Stimulated activated naive CD4-positive, alpha-beta T cell treated with Interleukin-2 at 50 U/mL for 16 hours (primary cell): Measurements from ENCODE around the gene ZNF331.

Experiments used
- DNase-seq: peaks from one replicate; lab custom pipeline; 2025; lab: John Stamatoyannopoulos, UW

Gene ZNF331

DNA sequence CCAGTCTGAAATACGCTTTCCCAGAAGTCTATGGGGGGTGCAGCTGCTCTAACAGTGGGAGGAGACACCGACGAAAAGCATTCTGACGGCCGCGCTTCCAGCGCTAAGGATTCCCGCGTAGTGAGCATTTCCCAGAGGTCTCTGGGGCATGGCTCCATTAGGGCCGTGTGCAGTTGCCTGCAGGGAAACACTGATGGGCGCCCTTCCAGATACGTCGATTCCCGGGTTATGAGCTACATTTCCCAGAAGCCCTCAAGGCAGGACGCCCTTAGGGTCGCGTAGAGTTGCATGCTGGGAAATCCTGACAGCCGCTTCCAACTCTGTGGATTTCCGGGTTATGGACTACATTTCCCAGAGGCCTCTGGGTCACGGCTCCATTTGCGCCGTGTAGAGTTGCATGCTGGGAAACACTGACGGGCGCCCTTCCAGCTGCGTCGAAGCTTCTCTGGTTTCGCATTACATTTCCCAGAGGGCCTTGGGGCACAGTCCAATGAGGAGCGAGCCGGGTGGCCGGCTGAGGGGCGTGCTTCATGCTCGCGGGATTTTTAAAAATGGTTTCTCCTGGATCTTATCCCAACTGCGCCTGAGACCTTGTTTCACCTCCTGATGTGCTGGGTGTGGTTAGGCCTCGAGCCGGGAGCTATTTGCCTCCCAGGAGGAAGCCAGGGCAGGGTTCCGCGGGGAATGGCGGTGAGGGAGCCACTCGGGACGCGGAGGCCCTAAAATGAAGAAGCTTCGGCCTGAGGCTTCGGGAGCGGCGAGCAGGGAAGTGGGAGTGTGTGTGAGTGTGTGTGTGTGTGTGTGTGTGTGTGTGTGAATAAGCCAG, 17.2 kb upstream of the ZNF331 start:
- peak; percentile 89 for DNase-seq

DNA sequence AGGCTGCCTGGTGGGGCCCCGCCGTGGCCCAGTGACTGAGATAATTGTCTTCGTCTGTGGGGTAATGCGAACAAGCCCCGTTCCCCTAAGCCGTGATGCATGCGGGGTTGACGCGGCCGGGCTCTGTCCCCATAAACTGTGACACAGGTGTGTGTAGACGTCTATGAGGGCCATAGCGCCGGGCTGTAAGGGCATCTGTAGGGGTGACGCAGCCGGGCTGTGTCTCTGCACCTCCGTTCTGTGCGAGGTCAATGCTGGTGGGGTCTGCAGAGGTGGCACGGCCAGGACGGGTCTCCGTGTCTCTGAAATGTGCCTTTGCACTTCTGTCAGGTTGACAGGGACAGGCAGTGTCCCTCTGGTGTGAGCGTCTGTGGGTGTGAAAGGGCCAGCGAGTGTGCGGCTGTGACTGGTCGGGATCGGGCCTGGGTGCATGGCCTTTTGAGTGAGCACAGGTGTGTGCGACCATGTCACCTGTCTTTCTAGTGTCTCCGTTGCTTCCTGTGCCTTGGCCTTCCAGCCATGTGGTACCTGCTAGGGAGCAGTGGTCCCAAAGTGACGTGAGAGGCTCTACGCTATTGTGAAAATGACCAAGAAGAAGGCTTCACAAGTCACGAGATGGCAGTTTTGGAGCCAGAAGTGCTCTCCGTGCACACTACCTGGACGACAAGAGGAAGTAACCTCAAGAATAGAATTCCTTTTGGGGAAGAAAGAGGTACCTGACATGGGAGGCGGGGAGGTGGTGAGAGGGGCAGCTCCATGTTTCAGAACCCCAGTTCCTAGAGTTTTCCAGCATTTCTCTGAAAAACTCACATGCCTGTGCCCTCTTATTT, 16.4 kb upstream of the ZNF331 start:
- DNase-seq, result no peak

DNA sequence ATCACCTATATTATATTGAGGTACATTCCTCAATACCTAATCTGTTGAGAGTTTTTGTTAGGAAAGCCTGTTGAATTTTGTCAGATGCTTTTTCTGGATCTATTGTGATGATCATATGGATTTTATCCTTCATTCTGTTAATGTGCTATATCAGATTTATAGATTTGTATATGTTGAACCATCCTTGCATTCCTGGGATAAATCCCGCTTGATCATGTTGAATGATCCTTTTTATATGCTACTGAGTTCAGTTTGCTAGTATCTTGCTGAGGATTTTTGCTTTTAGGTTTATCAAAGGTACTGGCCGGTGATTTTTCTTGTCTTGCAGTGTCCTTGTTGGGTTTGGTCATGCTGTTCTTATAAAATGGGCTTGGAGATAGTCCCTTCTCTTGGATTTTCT, 12.0 kb upstream of the ZNF331 start:
- no peak for DNase-seq

DNA sequence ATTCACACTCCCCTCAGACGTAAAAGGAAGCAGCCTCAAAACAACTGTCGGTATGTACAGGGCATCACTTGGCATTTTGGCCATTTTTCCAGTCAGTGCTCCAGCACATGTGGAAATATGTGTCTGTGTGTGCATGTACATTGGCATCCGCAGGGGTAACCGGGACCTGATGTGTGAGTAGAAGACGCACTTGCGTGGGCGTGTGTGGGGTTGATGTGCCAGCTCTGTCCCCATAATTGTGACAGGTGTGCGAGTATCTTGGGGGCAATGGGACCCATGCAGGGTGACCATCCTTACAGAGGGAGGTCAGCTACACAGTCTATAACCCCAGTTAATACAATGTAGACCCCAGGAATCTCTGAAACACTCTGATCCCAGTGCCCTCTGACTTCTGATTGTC, 7.3 kb upstream of the ZNF331 start:
- DNase-seq, result no peak

DNA sequence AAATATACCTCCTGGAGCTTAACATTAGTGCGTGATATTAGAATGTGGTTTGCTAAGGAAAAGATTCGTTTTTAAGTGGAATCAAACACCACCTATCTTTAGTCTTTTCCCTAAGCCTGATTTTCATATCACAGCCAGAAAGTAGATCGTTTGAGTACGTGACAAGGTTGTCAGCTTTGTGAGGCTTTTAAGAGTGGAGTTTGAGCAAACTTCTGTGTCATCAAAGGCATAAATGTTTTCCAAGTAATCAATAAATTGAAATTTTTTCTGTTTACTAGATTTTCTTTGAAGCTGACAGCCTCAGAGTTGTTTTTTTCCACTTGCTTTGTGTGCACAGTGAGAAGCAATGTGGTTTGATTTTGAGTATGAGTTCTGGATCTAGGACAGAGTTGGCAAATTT, 6.5 kb upstream of the ZNF331 start:
- no peak for DNase-seq

DNA sequence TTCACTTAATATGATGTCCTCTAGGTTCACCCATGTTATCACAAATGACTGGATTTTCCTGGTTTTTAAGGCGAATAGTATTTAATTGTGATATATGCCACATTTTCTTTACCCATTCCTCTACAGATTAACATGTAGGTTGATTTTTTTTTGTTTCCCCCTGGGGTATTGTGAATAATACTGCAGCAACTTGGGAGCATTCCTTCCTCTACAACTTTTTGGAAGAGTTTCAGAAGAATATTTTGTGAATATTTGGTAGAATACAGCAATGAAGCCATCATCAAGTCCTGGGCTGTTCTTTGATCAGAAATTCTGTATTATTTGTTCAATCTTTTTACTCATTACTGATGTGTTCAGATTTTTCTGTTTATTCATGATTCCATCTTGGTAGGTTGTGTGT, 5.6 kb upstream of the ZNF331 start:
- no peak for DNase-seq

DNA sequence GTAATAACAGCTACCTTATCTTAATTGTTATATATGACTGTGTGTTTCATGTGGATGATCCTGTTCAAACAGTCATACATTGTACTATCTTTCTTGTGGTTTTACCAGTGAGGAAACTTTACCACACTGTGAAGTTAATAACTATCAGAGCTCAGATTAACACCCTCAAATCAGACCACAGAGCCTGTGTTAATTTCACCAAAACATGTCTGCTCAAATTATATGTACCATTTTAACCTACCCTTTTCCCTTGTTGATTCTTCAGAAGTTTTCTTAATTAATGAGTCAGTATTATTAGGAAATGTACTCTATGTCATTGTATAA, 1.8 kb upstream of the ZNF331 start:
- no peak for DNase-seq

DNA sequence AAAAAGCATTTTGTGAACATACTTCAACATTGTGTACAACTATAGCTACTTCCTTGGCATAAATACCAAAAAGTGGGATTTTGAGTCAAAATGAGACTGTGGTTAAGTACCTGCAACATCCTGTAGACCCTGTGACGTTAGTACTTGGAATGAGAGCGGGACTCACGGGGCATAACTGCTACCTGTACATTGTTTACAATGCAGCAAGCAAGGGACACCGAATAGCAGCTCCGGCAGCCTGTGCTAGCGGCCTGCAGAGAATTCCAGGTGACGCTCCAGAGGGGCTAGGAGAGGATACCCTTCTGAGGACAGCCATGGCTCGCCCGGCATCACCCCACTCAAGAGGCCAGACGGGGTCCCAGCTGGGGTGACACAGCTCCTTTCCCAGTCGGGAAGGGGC, 824 bp upstream of the ZNF331 start:
- no peak for DNase-seq

DNA sequence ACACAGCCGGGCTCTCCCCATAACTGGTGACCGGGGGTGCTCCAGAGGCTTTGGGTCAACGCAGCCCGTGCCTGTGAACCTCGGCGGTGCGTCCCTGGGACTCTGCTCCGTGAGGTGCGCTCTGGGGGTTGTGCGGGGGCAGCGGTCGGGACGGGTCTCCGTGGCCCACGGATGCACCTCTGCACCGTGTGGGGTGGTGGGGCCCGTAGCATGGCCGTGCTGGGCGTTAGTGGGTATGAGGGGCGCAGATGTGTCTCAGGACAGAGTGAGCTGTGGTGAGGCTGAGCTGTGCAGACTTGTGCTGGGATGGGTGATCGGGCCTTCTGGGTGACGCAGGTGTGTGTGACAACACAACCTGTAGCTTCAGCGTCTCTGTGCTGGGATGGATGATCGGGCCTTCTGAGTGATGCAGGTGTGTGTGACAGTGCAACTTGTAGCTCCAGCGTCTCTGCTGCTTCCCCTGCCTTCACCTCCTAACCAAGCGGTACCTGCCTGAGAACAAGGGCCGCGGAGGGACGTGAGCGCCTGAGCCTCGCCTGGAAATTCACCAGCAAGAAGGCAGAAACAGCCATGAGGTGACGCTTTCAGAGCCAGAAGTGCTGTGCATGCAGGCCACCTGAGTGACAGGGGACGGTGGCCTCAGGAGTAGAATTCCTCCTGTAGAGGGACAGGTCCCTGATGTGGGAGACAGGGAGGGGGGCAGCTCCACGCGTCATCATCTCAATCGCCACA, 599 bp downstream of the ZNF331 start:
- DNase-seq, result no peak

DNA sequence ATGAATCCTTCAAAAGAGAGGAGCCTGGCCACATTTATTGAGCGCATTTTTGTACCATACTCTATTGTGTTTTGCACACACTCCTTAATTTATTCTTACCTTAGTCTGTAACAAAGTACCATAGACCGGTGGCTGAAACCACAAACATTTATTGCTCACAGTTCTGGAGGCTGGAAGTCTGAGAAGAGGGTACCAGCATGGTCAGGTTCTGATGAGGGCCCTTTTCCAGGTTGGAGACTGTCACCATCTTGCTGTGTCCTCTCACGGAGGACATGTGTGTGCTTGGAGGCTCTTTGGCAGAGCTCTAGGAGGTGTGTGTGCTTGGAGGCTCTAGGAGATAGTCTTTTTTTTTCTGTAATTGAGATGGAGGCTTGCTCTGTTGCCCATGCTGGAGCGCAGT, 2.1 kb downstream of the ZNF331 start:
- no peak for DNase-seq

DNA sequence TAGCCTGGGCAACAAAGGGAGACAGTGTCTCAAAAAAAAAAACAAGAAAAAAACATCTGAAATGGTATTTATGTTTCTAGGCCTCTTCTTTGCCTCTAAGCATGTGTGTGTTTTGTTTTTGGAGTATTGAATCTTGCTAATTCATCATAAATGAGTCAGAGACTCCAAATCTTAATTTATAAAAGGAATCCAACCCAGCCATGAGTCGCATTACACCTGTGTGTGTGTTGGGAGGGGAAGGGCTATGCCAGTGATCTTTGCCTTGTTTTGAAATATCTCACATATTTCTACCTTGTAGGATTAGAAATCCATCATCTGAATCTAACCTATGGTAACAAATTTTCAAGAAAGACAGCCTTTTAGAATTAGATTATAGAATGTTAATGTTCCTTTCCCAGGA, 4.0 kb downstream of the ZNF331 start:
- DNase-seq, result no peak

DNA sequence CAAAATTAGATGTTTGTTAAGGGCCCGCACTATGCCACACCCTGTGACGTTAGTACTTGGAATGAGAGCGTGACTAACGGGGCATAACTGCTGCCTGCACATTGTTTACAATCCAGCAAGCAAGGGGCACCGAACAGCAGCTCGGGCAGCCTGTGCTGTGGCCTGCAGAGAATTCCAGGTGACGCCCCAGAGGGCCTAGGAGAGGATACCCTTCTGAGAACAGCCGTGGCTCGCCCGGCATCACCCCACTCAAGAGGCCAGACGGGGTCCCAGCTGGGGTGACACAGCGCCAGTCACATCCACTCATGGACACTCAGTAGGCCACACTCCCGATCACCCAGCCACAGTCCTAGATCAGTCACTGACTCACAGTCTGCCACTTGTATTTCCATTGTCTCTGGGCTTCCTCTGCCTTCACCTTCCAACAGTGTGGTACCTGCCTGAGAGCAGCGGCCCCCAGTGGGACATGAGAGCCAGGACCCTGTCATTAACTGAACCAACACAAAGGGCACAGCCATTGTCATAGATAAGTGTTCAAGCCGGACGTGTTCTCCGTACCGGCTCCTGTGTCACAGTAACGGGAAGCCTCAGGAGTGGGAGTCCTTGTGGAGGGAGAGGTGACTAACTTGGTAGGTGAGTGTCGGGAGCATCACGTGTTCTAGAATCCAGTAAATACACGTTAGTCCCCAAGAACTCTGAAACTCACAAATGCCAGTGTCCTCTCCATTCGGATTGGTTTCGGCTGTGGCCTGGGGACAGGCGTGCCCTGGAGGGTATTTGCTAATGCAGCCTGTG, 7.5 kb downstream of the ZNF331 start:
- no peak for DNase-seq

DNA sequence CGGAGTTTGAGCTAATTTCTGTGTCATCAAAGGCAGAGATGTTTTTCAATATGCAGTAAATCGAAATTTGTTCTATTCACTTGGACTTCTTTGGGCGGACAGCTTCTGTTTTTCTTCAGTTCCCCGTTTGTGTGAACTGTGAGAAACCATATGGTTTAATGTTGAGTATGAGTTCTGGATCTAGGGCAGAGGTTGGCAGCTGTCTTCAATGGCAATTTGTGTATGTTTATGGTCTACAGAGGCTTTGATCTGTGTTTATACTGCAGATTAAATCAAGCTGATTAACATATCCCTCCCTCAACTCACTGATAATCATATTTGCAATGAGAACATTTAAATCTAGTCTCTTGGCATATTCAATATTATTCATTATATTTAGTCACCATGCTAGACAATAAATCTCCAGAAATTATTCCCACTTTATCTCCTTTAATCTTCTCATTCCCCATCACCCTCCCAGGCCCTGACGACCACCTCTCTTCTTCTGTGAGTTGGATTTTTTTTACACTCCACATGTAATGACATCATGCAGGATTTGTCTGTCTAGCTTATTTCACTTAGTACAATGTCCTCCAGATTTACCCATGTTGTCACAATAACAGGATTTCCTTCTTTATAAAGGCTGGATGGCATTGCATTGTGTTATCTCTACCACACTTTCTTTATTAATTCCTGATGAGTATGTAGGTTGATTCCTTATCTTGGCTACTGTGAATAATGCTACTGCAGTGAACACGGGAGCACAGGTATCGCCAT, 9.0 kb downstream of the ZNF331 start:
- no peak for DNase-seq

DNA sequence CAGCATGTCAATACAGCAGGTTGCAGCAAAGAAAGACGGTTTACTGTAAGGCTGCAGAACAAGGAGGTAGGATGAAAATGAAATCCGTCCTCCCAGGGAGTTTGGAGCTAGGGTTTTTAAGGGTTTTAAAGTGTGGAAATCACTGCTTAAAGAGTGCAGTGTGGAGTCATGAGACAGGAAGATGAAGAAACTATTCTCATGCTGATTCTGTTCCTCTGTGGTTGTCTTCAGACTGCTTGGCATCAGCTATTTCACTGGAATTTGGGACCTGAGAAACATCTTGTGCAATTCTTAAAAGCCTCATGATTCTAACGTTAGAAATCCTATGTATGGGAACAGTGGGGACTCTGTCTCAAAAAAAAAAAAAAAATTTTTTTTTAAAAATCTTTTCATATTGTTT, 11.4 kb downstream of the ZNF331 start:
- no peak for DNase-seq

DNA sequence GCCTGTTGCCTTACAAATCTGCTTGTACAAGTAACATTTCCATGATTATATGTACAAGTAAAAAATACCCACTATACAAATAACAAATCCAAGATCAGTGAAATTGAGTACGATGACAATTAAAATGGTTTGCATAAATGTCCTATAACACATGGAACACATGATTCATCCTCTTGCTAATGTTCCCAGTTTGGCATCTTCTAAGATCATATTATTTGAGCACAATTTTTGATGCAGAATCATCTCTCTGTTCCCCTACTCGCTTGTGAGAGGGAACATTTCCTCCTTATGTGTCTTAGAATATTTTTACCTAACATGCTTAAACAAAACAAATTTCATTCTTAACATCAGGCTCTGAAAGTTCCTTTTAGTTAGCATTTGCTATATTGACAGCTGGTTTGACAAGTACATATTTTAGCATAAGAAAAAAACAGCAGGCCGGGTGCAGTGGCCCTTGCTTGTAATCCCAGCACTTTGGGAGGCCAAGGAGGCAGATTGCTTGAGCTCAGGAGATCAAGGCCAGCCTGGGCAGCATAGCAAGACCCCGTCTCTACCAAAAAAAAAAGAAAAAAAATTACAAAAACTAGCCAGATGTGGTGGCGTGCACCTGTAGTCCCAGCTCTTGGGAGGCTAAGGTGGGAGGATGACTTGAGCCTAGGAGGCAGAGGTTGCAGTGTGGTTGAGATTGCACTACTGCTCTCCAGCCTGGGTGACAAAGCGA, 14.2 kb downstream of the ZNF331 start:
- DNase-seq, result no peak

DNA sequence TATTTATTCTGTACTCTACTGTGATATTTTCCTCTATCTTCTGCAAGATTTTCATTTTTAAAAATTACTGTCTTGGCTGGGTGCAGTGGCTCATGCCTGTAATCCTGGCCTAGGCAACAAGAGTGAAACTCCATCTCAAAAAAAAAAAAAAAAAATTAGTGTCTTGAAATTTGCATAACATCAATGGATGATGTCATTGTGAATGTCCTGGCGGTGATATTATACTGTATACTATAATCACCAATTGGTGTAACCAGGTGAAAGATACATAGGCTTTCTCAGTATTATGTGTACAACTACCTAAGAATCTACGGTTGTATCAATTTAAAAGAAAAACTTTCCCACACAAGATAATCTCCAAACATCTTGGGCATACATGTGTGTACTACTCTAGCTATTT, 15.2 kb downstream of the ZNF331 start:
- no peak for DNase-seq

DNA sequence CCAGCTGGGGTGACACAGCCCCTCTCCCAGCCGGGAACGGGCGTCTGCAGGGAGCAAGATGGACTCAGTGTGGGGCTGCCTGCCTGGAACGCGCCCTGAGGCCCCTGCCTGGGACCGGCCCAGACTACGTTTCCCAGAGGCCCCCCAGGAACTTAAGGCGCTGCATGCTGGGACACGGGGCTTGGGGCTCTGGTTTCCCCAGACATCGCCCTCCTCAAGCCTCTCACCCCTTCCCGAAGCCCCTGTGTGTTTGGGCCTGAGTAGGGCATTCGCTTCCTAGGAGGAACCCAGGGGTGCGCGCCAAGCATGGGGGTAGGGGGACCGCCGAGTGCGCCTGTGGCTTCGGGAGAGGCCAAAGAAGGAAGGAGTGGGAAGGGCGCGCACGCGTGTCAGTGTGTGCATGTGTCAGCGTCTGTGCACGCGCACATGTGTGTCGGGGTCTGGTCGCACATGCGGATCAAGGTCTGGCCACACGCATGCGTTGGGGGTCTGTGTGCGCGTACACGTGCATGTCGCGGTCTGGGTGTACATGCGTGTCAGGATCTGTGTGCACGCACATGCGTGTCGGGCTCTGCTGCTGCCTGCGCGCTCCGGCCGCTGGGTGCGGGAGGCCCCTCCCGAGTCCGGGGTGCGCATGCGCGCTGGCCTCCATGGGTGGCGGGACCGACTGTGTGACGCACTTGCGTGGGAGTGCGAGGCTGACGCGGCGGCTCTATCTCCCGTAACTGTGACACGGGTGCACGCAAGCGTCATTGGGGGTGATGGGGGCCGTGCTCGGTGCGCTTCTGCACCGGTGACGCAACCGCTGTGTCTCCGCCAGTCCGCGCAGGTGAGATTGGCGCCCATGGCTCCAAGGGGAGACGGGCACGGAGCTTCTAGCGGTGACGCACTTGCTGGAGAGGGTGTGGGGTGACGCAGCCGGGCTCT, 16.2 kb downstream of the ZNF331 start:
- DNase-seq, result peak; percentile 90

DNA sequence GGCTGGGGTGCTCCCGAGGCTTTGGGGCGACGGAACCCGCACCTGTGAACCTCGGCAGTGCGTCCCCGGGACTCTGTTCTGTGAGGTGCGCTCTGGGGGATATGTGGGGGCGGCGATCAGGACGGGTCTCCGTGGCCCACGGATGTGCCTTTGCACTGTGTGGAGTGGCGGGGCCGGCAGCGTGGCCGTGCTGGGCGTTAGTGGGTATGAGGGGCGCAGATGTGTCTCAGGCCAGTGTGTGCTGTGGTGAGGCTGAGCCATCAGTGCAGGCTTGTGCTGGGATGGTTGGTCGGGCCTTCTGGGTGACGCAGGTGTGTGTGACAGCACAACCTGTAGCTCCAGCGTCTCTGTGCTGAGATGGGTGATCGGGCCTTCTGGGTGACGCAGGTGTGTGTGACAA, 16.9 kb downstream of the ZNF331 start:
- DNase-seq, result no peak

DNA sequence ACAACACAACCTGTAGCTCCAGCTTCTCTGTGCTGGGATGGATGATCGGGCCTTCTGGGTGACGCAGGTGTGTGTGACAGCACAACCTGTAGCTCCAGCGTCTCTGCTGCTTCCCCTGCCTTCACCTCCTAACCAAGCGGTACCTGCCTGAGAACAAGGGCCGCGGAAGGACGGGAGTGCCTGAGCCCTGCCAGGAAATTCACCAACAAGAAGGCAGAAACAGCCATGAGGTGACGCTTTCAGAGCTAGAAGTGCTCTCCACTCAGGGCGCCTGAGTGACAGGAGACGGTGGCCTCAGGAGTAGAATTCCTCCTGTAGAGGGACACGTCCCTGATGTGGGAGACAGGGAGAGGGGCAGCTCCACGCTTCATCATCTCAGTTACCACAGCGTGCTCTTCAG, 17.4 kb downstream of the ZNF331 start:
- DNase-seq, result no peak

DNA sequence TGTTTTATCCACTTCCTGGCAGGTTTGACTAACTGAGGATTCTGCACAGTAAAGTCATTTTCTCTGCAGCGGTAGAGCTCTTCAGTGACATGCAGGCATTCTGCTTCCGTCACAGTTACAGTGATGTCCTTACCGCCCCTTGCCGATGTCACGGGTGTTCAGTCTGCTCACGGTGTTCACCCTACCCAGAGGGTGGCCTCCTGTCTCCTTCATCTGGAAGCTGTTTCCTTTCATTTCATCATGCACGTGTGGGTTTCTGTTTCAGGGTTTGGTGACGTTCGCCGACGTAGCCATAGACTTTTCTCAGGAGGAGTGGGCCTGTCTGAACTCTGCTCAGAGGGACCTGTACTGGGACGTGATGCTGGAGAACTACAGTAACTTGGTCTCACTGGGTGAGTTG, 33.4 kb downstream of the ZNF331 start:
- no peak for DNase-seq
